ENCODE results near the gene PABPC1L. TPM values are rescaled to one million over a fixed set of nuclear protein-coding genes. Genes with fewer than 3 reads are reported as not detected.
"Not testable (repeated sequence)": the region's sequence is repeated elsewhere in the genome, so short reads cannot be mapped to it uniquely, and the experiment has no call there.

The PABPC1L gene
- total RNA-seq: 10 to 100 TPM; 59.4 to 60.6 TPM

DNA sequence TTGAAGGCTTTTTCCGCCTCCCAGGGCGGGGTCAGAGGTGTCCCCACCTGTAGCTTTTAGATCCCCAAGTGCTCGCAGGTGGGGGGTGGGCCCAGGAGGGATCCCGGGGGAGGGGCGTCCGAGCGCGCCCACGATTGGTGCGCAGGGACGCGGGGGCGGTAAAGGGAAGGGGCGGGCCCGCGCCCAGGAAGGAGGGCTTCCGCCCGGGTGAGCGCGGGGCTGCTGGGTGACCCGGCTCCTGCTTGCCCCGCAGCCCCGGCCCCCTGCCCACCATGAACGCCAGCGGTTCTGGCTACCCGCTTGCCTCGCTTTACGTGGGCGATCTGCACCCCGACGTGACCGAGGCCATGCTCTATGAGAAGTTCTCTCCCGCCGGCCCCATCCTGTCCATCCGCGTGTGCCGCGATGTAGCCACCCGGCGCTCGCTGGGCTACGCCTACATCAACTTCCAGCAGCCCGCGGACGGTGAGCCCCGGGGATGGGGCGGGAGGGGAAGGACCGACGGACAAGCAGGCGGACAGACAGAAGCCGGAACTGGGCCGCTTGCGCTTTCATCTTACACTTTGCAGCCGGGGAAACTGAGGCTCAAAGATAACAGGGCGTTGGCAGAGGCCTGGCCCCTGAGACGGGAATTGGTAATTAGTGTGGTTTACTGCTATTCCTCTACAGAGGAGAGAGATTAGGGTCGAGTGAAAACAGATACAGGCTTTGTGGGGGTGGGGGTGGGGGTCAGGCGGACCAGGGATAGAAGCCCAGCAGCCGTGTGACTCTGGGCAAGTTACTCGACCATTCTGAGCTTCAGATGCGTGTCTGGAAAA is at the start of gene PABPC1L:
PABPC1L (plus strand) TSS at position 189 of the 818 bp plus-strand sequence; CDS start at position 273, 84 bp downstream.
- peak; percentile 73 for DNase-seq
- CTCF ChIA-PET: interaction anchor here (0.5 to 2.6 kb wide), 7 partner anchors 9 to 266 kb away, joined by 3 to 7 read pairs (median 3); no protein-coding TSS in a partner anchor
- H3K36me3 Mint-ChIP-seq (ENCODE audit: low read depth): peaks cover 47% of the 10 kb centered on the region
- H3K4me1 Mint-ChIP-seq: peaks cover 46% of the 10 kb centered on the region
- POLR2A ChIA-PET: interaction anchor here (0.8 to 0.9 kb wide), 2 partner anchors 43 kb away, joined by 3 read pairs; no protein-coding TSS in a partner anchor
- peak within 1 kb of the TSS; percentile 72 for H3K27ac Mint-ChIP-seq
- peak within 1 kb of the TSS; percentile 80 for H3K4me3 Mint-ChIP-seq
- no peaks in the 10 kb centered on the region for H3K27me3 Mint-ChIP-seq
- no peaks in the 10 kb centered on the region for H3K9me3 Mint-ChIP-seq

DNA sequence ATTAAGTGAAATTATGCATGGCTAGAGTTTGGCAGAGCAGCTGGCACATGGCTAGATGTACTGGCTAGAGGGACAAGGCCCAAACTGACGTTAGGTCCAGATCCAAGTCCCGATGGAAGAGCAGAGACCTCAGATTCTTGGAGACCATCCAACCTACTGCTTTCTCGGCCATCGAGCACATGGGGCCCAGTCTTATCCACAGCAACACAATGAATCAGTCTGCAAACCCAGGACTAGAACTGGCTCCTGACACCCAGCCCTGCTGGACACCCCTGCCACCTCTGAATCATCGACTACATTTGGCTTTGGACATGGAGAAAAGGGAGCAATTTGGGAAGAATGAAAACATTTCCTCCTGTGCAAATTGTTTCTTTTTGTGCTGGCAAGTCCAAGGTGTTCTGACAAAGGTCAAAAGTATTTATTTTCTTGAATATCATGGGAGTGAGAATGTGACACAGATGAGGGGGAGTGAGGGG is 48.3 kb upstream of the PABPC1L start:
- POLR2A ChIA-PET: no interaction called here
- H3K4me3 Mint-ChIP-seq: no peak overlapping the region
- H3K9me3 Mint-ChIP-seq: peaks cover 6% of the 10 kb centered on the region
- H3K27ac Mint-ChIP-seq: no peak overlapping the region
- H3K4me1 Mint-ChIP-seq: peaks cover 15% of the 10 kb centered on the region
- H3K27me3 Mint-ChIP-seq: peaks cover 10% of the 10 kb centered on the region
- H3K36me3 Mint-ChIP-seq (ENCODE audit: low read depth): no peaks in the 10 kb centered on the region
- no peak for DNase-seq
- CTCF ChIA-PET: no interaction called here

DNA sequence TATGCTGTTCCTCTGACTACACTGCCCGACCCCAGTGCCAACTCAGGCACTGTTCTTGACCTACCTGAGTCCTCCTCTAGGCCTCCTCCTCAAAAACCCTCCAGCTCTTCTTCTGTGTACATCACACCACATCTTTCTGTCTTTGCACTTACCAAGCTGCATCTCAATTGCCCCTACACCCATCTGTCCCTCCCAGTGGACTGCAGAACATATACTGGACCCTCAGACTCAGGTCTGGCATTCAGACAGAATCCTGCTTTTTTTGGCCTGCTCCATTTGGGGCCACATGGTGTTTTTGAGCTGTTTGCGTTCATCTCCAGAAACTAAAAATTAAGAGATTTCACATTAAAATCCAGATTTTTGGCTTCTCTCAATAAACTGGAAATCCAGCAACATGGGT is 47.6 kb upstream of the PABPC1L start:
- Mint-ChIP-seq H3K4me3 (no peak overlapping the region), H3K27me3 (peaks cover 13% of the 10 kb centered on the region), H3K36me3 (ENCODE audit: low read depth) (no peaks in the 10 kb centered on the region), H3K4me1 (peaks cover 13% of the 10 kb centered on the region), H3K9me3 (peaks cover 4% of the 10 kb centered on the region), H3K27ac (no peak overlapping the region)
- ChIA-PET CTCF (interaction anchor here (0.6 kb wide), 1 partner anchor 719 kb away, joined by 4 read pairs; no protein-coding TSS in a partner anchor), POLR2A (no interaction called here)
- no peak for DNase-seq

DNA sequence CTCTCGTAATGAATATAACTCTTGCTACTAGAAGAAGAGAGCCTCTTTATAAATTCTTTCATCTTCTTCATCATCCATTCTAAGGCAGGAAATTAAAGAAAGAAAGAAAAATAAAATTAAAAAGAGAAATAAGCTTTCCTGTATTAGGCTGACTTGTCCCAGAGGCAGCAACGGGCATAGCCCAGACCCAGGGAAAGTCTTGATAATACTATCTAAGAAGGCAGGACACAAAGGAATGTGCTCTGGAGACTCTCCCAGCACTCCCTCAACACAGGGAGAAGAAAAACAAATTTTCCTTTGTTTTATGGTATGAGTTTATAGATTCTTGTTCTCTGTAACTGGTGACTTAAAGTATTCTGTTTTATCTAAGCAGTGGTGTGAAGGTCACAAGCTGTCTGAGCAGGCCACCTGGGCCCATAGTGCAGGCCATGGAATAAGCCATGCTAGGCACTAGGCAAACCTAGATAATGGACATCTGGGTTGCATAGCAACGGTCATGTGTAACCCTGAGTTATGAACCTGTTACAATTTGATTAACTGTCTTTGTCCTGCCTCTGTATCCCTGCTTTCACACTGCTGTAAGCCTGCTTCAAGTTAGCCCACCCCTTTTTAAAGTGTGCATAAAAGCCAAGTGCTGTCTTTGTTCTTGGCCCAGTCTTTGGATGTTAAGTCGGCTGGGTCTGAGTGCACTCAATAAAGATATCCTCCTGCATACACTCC is 46.3 kb upstream of the PABPC1L start:
- H3K9me3 Mint-ChIP-seq; DNase-seq; H3K36me3 Mint-ChIP-seq (ENCODE audit: low read depth); H3K27ac Mint-ChIP-seq; H3K4me3 Mint-ChIP-seq; CTCF ChIA-PET; POLR2A ChIA-PET: not testable (repeated sequence)
- Mint-ChIP-seq H3K27me3 (peaks cover 16% of the 10 kb centered on the region), H3K4me1 (peaks cover 17% of the 10 kb centered on the region)

DNA sequence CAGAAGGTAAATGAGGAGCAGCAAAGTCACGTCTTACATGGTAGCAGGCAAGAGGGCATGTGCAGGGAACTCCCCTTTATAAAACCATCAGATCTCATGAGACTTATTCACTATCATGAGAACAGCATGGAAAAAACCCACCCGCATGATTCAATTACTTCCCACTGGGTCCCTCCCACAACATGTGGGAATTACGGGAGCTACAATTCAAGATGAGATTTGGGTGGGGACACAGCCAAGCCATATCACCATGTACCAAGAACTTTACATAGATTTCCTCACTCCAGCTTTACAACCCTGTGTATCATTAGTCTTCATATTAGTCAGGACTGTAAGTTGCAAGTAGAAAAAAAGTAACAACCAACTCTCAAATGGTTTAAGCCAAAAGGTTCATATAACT is 45.4 kb upstream of the PABPC1L start:
- POLR2A ChIA-PET, CTCF ChIA-PET: not testable (repeated sequence)

DNA sequence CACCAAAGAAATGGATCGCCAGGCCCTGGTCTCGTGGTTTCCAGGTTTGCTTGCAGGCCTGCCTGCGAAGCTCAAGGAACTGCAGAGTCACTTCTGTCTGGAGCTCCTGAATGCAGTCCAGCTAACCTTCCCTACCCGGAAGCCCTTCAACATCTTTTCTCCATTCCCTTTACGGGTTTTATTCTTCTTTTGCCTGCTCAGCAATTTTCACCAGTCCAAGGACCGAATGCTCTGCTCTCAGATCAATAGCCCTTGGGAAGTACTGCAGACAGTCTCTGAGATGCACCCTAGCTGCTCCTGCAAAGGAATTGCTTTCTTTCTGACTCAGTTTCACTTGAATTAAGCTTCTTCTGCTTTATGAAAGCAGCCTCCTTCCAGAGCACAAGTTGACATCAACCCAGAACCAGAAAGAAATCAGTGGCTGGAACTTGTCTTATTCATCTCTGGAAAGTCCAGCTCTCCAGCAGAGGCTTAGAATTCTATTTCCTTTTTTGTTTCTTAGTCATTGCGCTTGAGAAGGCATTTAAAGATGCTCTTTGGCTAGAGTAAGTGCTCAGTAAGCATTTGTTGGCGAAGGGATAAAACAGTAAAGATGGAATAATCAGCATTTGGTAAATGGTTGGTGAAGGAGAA is 43.0 kb upstream of the PABPC1L start:
- POLR2A ChIA-PET: interaction anchor here (1.0 kb wide), 1 partner anchor 43 kb away, joined by 3 read pairs; the partner anchor contains the start of gene PABPC1L
- Mint-ChIP-seq H3K36me3 (ENCODE audit: low read depth) (no peaks in the 10 kb centered on the region), H3K27ac (no peak overlapping the region), H3K4me1 (peaks cover 6% of the 10 kb centered on the region), H3K9me3 (no peaks in the 10 kb centered on the region), H3K27me3 (peaks cover 25% of the 10 kb centered on the region), H3K4me3 (no peak overlapping the region)
- DNase-seq: no peak
- CTCF ChIA-PET: interaction anchor here (0.9 to 1.1 kb wide), 2 partner anchors 119 to 183 kb away, joined by 3 to 4 read pairs; no protein-coding TSS in a partner anchor

More for the DNA sequence above, 45.4 kb upstream of the PABPC1L start:
- not testable (repeated sequence) for H3K36me3 Mint-ChIP-seq (ENCODE audit: low read depth); H3K4me3 Mint-ChIP-seq; H3K4me1 Mint-ChIP-seq; DNase-seq; H3K27ac Mint-ChIP-seq; H3K9me3 Mint-ChIP-seq
- peaks cover 15% of the 10 kb centered on the region for H3K27me3 Mint-ChIP-seq

DNA sequence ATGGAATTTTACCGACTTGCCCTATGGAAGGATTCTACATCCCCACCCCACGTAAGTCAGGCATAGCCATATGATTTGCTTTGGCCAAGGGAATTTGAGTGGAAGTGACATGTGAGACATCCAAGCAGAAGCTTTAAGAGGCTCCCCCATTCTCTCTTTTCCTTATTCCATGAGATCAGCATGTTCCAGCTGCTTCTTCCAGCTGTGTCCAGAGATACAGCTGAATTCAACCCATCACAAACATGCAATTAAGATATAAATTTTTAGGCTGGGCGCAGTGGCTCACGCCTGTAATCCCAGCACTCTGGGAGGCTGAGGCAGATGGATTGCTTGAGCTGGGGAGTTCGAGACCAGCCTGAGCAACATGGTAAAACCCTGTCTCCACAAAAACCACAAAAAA is 40.4 kb upstream of the PABPC1L start:
- no peak for DNase-seq
- Mint-ChIP-seq H3K36me3 (ENCODE audit: low read depth) (no peaks in the 10 kb centered on the region), H3K9me3 (no peaks in the 10 kb centered on the region), H3K27me3 (peaks cover 25% of the 10 kb centered on the region), H3K4me1 (peaks cover 6% of the 10 kb centered on the region), H3K4me3 (no peak overlapping the region), H3K27ac (no peak overlapping the region)
- CTCF ChIA-PET: no interaction called here
- POLR2A ChIA-PET: no interaction called here

DNA sequence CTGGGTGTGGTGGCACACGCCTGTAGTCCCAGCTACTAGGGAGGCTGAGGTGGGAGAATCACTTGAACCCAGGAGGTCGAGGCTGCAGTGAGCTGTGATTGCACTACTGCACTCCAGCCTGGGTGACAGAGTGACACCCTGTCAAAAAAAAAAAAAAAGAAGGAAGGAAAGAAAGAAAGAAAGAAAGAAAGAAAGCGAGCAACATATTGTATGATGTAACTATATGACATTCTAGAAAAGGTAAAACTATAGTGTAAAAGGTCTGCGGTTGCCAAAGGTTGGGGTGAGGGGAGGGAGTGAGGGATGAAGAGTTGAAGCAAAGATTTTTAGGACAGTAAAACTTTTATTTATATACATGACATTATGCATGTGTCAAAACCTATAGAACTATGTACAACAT is 27.5 kb upstream of the PABPC1L start:
- DNase-seq; CTCF ChIA-PET; H3K27me3 Mint-ChIP-seq; POLR2A ChIA-PET; H3K4me3 Mint-ChIP-seq; H3K27ac Mint-ChIP-seq; H3K36me3 Mint-ChIP-seq (ENCODE audit: low read depth); H3K9me3 Mint-ChIP-seq: not testable (repeated sequence)
- H3K4me1 Mint-ChIP-seq: peaks cover 19% of the 10 kb centered on the region

DNA sequence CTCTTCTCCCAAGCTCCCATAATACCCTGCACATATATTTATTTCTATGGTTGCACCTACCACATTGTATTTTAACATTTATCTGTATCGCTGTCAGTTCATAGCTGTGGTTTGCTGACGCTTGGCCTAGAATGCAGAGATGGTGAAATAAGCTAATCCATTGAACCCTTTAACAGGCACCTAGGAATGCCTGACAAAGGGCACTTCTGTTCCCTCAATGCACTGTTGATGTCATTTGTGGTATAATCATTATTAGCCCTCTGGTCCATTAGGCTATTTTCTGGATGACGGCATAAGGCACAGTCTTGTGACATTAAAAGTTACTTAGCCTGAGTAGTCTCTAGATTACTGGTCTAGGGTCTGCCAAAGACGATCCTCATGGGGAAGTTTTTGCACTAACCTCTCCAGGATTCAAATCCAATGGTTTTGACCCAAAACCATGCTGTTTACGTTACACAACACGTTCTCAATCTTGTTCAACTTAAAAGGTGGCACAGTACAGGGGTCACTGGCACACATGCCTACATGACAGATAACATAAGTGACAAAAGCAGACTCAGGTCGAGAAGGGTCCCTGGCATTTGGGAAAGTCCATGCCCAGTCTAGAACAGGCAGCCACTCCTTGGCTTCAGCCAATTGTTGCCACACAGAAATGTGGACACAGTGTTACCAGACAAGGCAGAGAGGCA is 26.5 kb upstream of the PABPC1L start:
- Mint-ChIP-seq H3K9me3 (no peaks in the 10 kb centered on the region), H3K36me3 (ENCODE audit: low read depth) (peaks cover 9% of the 10 kb centered on the region), H3K27ac (no peak overlapping the region), H3K27me3 (no peaks in the 10 kb centered on the region), H3K4me1 (peaks cover 29% of the 10 kb centered on the region), H3K4me3 (no peak overlapping the region)
- ChIA-PET CTCF (no interaction called here), POLR2A (no interaction called here)
- DNase-seq: no peak

DNA sequence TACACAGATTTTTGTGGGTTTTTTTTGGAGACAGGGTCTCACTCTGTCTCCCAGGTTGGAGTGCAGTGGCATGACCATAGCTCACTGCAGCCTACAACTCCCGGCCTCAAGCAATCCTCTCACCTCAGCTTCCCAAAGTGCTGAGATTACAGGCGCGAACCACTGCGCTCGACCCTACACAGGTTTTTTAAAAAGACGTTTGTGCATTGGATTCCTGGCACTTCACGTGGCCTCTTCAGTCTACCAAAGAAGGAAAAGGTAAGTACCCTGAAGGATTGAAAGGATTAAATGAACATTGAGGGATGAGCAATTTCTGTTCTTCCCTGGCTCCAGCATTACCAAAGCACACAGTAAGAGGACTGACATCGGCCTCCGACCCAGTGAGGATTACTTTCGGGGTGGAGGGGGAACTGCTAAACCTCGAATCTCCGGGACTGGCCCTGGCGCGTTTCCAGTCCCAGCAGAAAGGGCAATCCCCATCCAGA is 24.9 kb upstream of the PABPC1L start:
- H3K9me3 Mint-ChIP-seq: no peaks in the 10 kb centered on the region
- peaks cover 44% of the 10 kb centered on the region for H3K4me1 Mint-ChIP-seq
- no peaks in the 10 kb centered on the region for H3K27me3 Mint-ChIP-seq
- POLR2A ChIA-PET: no interaction called here
- CTCF ChIA-PET: interaction anchor here (0.9 to 1.6 kb wide), 2 partner anchors 11 to 427 kb away, joined by 3 to 5 read pairs; no protein-coding TSS in a partner anchor
- peak overlapping the region; percentile 88 for H3K4me3 Mint-ChIP-seq
- peak overlapping the region; percentile 90 for H3K27ac Mint-ChIP-seq
- H3K36me3 Mint-ChIP-seq (ENCODE audit: low read depth): peaks cover 25% of the 10 kb centered on the region
- DNase-seq: peak; percentile 14

DNA sequence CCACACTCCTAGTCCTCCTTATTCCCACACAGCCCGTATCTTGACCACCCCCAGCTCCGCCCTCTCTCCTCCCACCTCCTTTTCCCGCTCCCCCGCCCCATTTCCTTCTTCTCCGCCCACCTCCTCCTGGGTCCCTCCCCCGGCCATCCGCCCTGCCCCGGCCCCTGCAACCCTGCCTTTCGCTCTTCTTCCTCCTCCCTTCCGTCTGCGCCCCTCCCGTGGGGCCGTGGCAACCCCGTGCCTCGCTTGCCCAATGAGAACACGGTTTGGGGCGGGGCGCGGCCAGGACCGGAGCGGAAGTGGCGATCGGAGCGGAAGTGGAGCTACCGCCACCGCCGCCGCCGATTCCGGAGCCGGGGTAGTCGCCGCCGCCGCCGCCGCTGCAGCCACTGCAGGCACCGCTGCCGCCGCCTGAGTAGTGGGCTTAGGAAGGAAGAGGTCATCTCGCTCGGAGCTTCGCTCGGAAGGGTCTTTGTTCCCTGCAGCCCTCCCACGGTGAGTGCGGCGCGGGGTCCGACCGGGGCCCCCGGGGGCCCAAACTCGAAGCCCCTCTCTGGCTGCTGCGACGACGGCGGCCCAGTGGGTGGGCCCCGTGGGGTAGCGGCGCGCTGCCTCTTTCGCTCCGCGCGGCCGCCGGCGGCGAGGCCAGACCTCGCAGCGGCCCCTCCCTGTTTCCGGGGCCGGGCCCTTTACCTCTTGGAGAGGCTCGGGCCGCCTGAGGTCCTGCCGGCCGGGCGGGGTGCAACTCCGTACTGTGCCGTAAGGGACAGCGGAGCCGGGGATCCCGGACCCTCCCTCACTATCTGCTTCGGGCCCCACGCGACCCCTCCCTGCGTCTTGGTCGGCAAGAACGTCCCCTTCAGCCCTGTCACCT is 24.2 kb upstream of the PABPC1L start, which contains the start of gene YWHAB:
YWHAB (plus strand) TSS at position 314 of the 874 bp plus-strand sequence. CDS start 15,829 bp downstream, outside the sequence.
- ChIA-PET CTCF (interaction anchor here (0.9 to 1.6 kb wide), 3 partner anchors 10 to 426 kb away, joined by 3 to 5 read pairs (median 3); no protein-coding TSS in a partner anchor), POLR2A (no interaction called here)
- Mint-ChIP-seq H3K27ac (peak within 1 kb of the TSS; percentile 94), H3K36me3 (ENCODE audit: low read depth) (peaks cover 27% of the 10 kb centered on the region), H3K27me3 (no peaks in the 10 kb centered on the region), H3K4me1 (peaks cover 48% of the 10 kb centered on the region), H3K4me3 (peak within 1 kb of the TSS; percentile 90), H3K9me3 (no peaks in the 10 kb centered on the region)
- DNase-seq: peak; percentile 99

All from activated CD4-positive, alpha-beta T cell treated with anti-CD3 and anti-CD28 coated beads, Interleukin-2, amount 10 ng/mL, durations not matched to agents 7 days and 5 days (primary cell).